Thyroid gland (tissue), 4 donors: ENCODE data around the gene RAP1GAP2. TPM values are rescaled to one million over a fixed set of nuclear protein-coding genes. Genes with fewer than 3 reads are reported as not detected.

Source experiments
- DNase-seq, 2 donors: peaks; one replicate each; pipeline ENCODE4 v3.0.0-alpha.2; 2019
- H3K27ac ChIP-seq, 3 donors: fragments of 200-600 bp; sonication (generic); 1 replicate in 2 of 3; 2 replicates in 1 of 3; pipeline ENCODE4 v1.5.1; 2016 to 2019; ENCODE audit warnings: mild to moderate bottlenecking in 1 of 3, moderate library complexity in 1 of 3
- H3K27me3 ChIP-seq: fragments of 200-600 bp; sonication (generic); one replicate; pipeline ENCODE4 v1.5.1; 2019
- H3K36me3 ChIP-seq, 2 donors: fragments of 200-600 bp; sonication (generic); one replicate each; pipeline ENCODE4 v1.5.1; 2016 to 2019
- H3K4me1 ChIP-seq, 2 donors: fragments of 200-600 bp; sonication (generic); one replicate each; pipeline ENCODE4 v1.5.1; 2017 to 2019
- H3K4me3 ChIP-seq, 3 donors: fragments of 200-600 bp; sonication (generic); replicated peaks in 1 of 3; 1 replicate in 2 of 3; 2 replicates in 1 of 3; pipeline ENCODE4 v1.5.1; 2016; ENCODE audit warnings: mild to moderate bottlenecking in 1 of 3
- H3K9me3 ChIP-seq: fragments of 200-600 bp; sonication (generic); one replicate; pipeline ENCODE4 v1.5.1; 2017
- POLR2A ChIP-seq, 2 donors: fragments of 450-650 bp; IDR thresholded peaks; one replicate each; pipeline ENCODE4 v1.6.1; 2017; ENCODE audit warnings: antibody characterized with exemption in 2 of 2, mild to moderate bottlenecking in 2 of 2, moderate library complexity in 1 of 2
- WGBS, 2 donors: methylation state at CpG; one replicate each; pipeline ENCODE4 v1.1.5; 2017; 5-methylcytosine and 5-hydroxymethylcytosine counted together
- intact Hi-C: fragments of 100-400 bp; cut with DNase I; formaldehyde crosslinking; loops from one replicate; pipeline ENCODE4 v1.15.1; 2023
- total RNA-seq, 4 donors: library from RNA; depleted of rRNA; stranded (reverse); fragments of >200 nt; gene quantifications; one replicate each; pipeline ENCODE4 v1.2.3, GENCODE V29; 2016
- TF ChIP-seq, protein P1 (sequence below), 6 experiments: fragments of 200-600 bp in 3 of 6; fragments of 450-650 bp in 3 of 6; sonication (generic) in 3 of 6; IDR thresholded peaks; one replicate each; pipeline ENCODE4 v1.5.1; 2016 to 2019; ENCODE audit warnings: antibody characterized with exemption in 6 of 6, mild to moderate bottlenecking in 2 of 6, inconsistent platforms in 1 of 6, moderate library complexity in 1 of 6

RAP1GAP2 gene
- total RNA-seq, 4 donors from 2014 or later, result 5.9 to 8.4 (median 6.8) TPM

DNA sequence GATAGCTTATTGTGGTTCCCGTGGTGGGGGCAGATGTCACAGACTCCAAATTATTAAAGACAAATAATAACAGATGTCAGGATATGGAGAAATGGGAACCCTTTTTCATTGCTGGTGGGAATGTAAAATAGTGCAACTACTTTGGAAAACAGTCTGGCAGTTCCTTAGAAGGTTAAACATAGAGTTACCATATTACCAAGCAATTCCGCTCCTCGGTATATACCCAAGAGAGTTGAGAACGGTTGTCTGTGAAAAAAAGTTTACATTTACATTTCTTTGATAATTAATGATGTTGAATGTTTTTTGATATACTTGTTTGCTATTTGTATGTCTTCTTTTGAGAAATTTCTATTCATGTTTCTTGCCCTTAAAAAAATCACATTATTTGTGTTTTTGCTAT lies 226.0 kb downstream of the RAP1GAP2 start:
- no peak for DNase-seq
- intact Hi-C loops, result no loop called here
- no peak for TF ChIP-seq POLR2A (IDR thresholded peaks at IDR 0.05)
- TF ChIP-seq, protein P1, sequence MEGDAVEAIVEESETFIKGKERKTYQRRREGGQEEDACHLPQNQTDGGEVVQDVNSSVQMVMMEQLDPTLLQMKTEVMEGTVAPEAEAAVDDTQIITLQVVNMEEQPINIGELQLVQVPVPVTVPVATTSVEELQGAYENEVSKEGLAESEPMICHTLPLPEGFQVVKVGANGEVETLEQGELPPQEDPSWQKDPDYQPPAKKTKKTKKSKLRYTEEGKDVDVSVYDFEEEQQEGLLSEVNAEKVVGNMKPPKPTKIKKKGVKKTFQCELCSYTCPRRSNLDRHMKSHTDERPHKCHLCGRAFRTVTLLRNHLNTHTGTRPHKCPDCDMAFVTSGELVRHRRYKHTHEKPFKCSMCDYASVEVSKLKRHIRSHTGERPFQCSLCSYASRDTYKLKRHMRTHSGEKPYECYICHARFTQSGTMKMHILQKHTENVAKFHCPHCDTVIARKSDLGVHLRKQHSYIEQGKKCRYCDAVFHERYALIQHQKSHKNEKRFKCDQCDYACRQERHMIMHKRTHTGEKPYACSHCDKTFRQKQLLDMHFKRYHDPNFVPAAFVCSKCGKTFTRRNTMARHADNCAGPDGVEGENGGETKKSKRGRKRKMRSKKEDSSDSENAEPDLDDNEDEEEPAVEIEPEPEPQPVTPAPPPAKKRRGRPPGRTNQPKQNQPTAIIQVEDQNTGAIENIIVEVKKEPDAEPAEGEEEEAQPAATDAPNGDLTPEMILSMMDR (IDR thresholded peaks at IDR 0.05), result no peak
- Histone ChIP-seq H3K4me3 (no peak overlapping the region), H3K27ac (no peak overlapping the region), H3K27me3 (no peaks in the 10 kb centered on the region), H3K36me3 (peaks cover 0 to 5% of the 10 kb centered on the region in 2 donors), H3K4me1 (no peaks in the 10 kb centered on the region), H3K9me3 (no peaks in the 10 kb centered on the region)
- 90 to 95% methylated on average over 4 of the region's 4 CpGs for WGBS, 2 donors

DNA sequence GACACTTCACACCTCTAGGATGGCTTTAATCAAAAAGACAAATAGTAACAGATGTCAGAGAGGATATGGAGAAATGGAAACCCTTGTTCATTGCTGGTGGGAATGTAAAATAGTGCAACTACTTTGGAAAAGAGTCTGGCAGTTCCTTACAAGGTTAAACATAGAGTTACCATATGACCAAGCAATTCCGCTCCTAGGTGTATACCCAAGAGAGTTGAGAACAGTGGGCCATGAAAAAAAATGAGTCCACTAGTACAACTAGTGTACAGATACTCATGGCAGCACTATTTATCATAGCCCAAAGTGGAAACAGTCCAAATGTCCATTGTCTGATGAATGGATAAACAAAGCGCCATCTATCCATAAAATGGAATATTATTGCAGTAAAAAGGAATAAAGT lies 228.1 kb downstream of the RAP1GAP2 start:
- TF ChIP-seq POLR2A (IDR thresholded peaks at IDR 0.05), result no peak
- TF ChIP-seq, protein P1 (IDR thresholded peaks at IDR 0.05), result no peak
- Histone ChIP-seq H3K27me3 (no peaks in the 10 kb centered on the region), H3K4me1 (no peaks in the 10 kb centered on the region), H3K4me3 (no peak overlapping the region), H3K36me3 (peaks cover 0 to 5% of the 10 kb centered on the region in 2 donors), H3K9me3 (no peaks in the 10 kb centered on the region), H3K27ac (no peak overlapping the region)
- DNase-seq, result no peak
- intact Hi-C loops, result no loop called here
- WGBS, 2 donors, result 93 to 94% methylated on average over 2 of the region's 2 CpGs

GRCh38 chr17:3025421-3026124 lies 229.3 kb downstream of the RAP1GAP2 start:
- DNase-seq, result no peak
- TF ChIP-seq, protein P1 (IDR thresholded peaks at IDR 0.05), result no peak
- no peak for TF ChIP-seq POLR2A (IDR thresholded peaks at IDR 0.05)

DNA sequence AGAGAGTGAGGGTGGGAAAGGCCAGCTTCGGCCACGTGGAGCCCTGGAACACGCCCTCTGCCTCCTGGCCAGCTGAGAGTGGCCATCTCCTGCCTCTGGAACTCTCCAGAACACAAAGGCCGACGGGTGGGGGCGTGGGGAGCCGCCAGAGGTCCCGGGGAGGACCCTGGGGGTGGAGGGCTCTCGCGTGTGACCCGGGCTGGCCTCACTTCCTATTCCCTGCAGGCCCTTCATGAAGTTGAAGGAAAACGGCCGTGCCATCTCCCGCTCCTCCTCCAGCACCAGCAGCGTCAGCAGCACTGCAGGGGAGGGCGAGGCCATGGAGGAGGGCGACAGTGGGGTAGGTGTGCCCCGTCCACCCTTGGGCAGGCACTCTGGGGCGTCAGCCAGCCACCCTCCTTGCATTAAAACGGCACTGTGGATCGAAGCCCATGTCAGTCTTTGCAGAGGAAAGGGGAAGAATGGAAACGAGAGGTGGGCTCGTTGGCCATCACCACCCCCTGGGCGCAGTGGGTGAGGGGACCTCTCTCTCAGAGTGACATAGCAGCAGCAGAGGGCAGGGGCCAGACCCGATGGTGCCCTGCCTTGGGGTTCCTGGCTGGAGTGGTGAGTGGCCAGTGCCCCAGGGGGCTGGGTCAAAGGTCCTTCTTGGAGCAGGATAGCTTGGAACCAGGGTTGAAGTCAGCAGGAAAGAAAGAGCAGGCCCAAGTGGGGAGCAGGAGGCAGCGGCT lies 230.1 kb downstream of the RAP1GAP2 start:
- peaks cover 0 to 2% of the 10 kb centered on the region in 2 donors for H3K36me3 ChIP-seq
- H3K27ac ChIP-seq, result no peak overlapping the region
- H3K9me3 ChIP-seq, result no peaks in the 10 kb centered on the region
- TF ChIP-seq, protein P1 (IDR thresholded peaks at IDR 0.05), result no peak
- TF ChIP-seq POLR2A (IDR thresholded peaks at IDR 0.05), result no peak
- no peaks in the 10 kb centered on the region for H3K27me3 ChIP-seq
- H3K4me1 ChIP-seq, result no peaks in the 10 kb centered on the region
- intact Hi-C loops, result no loop called here
- H3K4me3 ChIP-seq, result no peak overlapping the region
- WGBS, 2 donors, result 85 to 87% methylated on average over 23 to 25 of the region's 26 CpGs
- no peak for DNase-seq

More at GRCh38 chr17:3025421-3026124, 229.3 kb downstream of the RAP1GAP2 start:
- intact Hi-C loops, result no loop called here
- no peaks in the 10 kb centered on the region for H3K4me1 ChIP-seq
- 82 to 92% methylated on average over 7 to 12 of the region's 17 CpGs for WGBS, 2 donors
- H3K27me3 ChIP-seq, result no peaks in the 10 kb centered on the region
- no peak overlapping the region for H3K4me3 ChIP-seq
- H3K27ac ChIP-seq, result no peak overlapping the region
- H3K36me3 ChIP-seq, result peaks cover 0 to 2% of the 10 kb centered on the region in 2 donors
- no peaks in the 10 kb centered on the region for H3K9me3 ChIP-seq
